A204.1 (cell line): ENCODE results near the gene ZCCHC9.
"Not testable (repeated sequence)": the region's sequence is repeated elsewhere in the genome, so short reads cannot be mapped to it uniquely, and the experiment has no call there.

Source experiments
- FAIRE-seq: peaks from 2 replicates; lab custom pipeline; 2012; peaks lifted over from hg19 to GRCh38; lab: Jason Lieb, UNC

The ZCCHC9 gene, protein sequence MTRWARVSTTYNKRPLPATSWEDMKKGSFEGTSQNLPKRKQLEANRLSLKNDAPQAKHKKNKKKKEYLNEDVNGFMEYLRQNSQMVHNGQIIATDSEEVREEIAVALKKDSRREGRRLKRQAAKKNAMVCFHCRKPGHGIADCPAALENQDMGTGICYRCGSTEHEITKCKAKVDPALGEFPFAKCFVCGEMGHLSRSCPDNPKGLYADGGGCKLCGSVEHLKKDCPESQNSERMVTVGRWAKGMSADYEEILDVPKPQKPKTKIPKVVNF

GRCh38 chr5:81301271-81302015 is at the start of gene ZCCHC9:
Gene ZCCHC9 (plus strand): TSS chr5:81301587. CDS start chr5:81304758, 3,171 bp downstream.
- FAIRE-seq = peak; percentile 87

DNA sequence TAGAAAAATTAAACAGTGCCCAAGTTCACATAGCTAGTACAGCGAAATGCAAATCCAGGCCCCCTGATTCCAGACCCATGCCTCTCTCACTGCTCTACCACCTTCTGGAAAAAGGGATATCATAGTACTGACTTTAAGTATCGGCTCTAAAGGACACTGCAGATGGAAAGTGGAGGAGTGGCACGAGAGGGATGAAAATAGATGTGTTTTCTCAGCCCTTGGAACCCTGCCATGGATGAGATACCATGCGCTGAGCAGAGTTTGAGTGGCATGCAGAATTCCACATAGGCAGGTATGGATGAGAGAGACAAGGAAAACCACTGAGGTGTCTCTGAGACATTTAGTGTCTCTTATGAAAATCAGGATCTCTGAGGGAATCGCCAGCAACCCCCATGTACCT is 49.5 kb upstream of the ZCCHC9 start:
- no peak for FAIRE-seq

DNA sequence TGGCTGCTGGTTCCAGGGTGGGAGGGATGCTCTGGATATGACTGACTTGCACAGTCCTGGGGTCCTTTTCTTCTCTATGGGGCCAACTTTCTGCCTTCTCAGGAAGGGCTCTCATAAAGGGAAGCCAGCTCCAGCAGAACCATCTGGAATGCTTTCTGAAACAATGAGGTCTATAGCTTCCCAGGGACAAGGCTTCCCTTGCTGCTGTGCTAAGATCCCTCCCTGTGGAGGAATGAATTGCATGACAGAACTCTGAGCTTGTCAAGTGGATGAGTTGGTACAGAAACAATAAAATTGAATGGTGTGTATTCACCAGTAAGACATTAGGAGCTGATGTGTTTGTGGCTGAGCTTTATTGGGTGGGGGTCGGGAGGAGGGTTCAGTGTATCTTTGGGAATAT is 48.5 kb upstream of the ZCCHC9 start:
- no peak for FAIRE-seq

DNA sequence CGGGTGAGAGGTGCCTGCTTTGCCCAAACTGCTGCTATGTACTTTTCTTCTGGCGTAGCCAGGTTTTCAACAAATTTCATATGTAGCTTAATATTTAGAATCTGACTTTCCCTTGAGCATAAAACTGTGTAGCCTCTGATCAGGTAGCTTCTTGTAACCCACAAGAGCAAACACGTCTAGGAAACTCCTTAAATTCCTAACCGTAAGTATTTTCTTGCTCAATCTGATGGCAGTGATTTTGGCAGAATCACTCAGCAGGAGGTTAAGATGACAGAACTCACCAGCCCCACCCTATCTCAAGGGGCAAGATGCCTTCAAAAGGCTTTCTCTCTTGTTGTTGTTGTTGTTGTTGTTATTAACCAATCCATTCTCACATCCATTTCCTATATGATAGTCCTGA is 47.5 kb upstream of the ZCCHC9 start:
- FAIRE-seq = no peak

- no peak for FAIRE-seq
Measured at GRCh38 chr5:81254886-81255559, 46.4 kb upstream of the ZCCHC9 start.

DNA sequence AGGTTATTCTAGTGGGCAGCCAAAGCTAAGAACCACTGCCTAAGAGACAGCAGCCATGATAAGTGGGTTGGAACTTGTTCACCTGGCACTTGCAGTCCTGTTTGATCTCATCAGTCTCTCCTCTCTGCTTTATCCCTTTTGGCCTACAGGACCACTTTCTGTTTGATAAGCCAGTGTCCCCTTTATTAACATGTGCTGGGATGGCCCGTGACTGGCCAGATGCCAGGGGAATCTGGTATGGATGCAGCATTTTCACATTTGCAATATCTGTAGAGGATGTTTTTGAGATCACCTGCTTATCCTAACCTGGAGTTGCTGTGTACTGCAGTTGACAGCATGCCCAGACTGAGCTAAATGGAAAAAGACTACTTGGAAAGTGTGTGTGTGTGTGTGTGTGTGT is 44.6 kb upstream of the ZCCHC9 start:
- no peak for FAIRE-seq

GRCh38 chr5:81262796-81263195 is 38.6 kb upstream of the ZCCHC9 start:
- FAIRE-seq = not testable (repeated sequence)

- FAIRE-seq = no peak
Measured at GRCh38 chr5:81265101-81265500, 36.3 kb upstream of the ZCCHC9 start.

GRCh38 chr5:81268521-81269196 is 32.7 kb upstream of the ZCCHC9 start:
- no peak for FAIRE-seq

DNA sequence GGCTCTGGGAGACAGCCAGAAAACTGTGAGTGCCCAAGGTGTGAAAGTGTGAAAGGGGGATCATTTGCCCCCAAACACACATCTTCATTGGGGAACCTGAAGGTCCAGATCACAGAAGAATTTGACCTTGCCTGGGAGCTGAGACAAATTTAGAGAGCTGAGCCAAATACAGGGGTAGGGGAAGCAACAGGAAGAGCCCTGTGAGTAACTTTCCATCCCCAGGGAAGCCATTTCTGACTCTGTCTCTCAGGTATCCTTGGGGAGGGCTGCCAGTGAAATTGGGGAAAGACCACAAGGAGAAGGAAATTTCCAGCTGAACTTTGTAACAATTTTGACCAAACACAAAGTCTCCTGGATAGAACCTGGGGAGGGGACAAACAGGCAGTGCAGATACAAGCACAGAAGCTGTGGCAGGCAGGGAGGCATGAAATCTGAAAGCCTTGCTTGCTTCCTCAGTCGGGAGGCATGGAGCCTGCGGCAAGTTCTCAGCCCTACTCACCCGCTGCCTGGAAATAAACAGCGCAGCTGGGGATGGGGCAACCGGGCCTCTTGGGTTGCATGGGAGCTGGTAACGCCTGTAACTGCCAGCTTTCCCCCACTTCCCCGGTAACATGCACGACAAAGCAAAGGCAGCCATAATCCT is 31.5 kb upstream of the ZCCHC9 start:
- no peak for FAIRE-seq

DNA sequence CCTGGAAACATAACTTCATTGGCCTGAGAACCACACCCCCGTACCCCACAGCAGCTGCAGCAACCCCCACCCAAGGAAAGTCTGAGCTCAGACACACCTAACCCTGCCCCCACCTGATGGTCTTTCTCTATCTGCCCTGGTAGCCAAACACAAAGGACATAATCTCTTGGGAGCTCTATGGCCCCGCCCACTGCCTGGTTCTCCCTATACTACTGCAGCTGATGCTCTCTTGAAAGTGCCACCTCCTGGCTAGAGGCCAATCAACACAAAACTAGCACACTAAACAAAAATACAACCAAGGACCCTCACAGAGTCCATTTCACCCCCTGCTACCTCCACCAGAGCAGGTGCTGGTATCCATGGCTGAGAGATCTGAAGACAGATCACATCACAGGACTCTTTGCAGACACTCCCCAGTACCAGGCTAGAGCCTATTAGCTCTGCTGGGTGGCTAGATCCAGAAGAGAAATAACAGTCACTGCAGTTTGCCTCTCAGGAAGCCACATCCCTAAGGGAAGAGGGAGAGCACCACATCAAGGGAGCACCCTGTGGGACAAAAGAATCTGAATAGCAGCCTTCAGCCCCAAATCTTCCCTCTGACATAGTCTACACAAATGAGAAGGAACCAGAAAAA is 30.9 kb upstream of the ZCCHC9 start:
- not testable (repeated sequence) for FAIRE-seq

GRCh38 chr5:81283976-81284375 is 17.4 kb upstream of the ZCCHC9 start:
- no peak for FAIRE-seq

- FAIRE-seq = no peak
Measured at GRCh38 chr5:81286059-81286617, 15.2 kb upstream of the ZCCHC9 start.

DNA sequence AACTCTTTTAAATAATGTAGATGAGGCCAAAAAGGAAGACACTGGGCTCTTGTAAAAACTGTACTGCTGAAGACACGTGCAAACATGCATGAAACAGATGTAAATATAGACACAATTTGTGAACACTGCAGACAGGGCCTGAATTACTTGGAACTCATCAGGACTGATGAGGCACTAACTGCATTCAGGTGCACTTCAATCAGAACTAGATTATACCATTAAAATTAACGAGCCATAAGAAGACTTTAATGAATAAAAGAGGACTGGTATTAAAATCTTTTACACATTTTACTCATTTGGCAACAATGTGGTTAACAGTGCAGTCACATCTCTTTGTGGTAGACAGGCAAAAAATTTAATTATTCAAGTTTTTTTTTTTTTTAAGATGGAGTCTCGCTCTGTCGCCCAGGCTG is 13.4 kb upstream of the ZCCHC9 start:
- FAIRE-seq = no peak

DNA sequence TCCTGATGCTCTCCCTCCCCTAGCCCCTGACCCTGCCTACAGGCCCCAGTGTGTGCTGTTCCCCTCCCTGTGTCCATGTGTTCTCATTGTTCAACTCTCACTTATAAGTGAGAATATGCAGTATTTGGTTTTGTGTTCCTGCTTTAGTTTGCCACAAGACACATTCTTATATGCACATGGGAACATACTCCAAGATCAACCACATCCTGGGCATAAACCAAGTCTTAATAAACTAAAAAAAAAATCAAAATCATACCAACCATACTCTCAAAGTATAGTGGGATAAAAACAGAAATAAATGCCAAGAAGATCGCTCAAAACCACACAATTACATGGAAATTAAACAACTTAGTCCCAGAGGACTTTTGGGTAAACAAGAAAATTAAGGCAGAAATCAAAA is 11.2 kb upstream of the ZCCHC9 start:
- no peak for FAIRE-seq

DNA sequence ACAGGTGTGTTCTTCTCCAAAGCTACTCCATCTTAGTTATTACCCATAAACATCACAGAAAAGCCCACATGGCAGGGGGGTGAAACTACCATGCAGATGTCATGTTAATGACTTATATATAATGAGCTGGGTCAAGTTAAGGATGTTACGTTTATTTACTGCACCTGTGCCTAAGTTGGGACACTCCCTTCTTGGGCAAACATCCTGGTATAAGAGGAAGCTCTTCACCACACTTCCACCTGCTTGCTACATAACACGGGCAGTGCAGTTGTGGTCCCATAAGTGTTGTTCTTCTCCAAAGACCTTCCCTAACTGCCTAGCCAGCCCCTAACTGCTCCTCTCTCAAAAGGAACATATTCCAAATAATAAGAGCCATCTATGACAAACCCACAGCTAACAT is 9.3 kb upstream of the ZCCHC9 start:
- no peak for FAIRE-seq

DNA sequence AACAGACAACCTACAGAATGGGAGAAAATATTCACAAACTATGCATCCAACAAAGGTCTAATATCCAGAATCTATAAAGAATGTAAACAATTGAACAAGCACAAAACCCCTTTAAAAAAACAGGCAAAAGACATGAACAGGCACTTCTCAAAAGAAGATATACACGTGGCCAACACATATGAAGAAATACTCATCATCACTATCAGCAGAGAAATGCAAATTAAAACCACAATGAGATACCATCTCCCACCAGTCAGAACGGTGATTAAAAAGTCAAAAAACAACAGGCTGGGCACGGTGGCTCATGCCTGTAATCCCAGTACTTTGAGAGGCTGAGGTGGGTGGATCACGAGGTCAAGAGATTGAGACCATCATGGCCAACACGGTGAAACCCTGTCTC is 7.4 kb upstream of the ZCCHC9 start:
- FAIRE-seq = not testable (repeated sequence)

DNA sequence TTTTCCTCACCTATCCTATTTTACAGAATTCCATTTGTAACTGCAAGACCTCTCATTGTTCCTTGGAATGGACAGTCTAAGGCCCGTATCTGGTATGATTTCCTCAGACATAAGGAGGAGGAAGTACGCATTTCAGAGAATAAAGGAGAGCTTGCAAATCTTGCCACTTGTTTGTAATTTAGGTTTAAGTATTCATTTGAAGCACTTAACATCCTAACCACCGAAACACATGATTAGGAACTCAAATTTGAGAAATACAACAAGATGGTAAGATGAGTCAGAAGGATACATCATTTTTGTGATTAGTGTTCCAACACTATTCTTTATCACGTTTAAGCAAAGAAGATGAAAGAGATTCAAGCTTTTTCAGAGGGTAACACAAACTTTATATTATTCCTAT is 3.9 kb upstream of the ZCCHC9 start:
- no peak for FAIRE-seq

DNA sequence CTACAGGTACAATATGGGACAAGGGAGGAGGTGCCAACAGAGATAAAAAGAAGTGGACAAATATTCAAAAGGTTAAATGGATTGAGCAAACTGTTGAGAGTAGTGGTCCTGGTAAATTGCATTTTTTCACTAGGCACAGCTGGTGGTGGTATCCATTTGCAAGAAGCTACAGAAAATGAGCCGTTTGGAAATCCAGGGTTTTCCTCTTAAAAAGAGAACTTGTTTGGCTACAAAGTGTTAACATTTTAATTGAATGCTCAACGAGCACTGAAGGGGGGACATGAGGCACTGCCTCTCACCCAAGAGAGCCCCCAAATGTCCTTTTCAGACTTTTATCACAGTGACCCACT is 491 bp upstream of the ZCCHC9 start:
- no peak for FAIRE-seq

GRCh38 chr5:81302596-81302995 is 1.2 kb downstream of the ZCCHC9 start:
- FAIRE-seq = no peak

DNA sequence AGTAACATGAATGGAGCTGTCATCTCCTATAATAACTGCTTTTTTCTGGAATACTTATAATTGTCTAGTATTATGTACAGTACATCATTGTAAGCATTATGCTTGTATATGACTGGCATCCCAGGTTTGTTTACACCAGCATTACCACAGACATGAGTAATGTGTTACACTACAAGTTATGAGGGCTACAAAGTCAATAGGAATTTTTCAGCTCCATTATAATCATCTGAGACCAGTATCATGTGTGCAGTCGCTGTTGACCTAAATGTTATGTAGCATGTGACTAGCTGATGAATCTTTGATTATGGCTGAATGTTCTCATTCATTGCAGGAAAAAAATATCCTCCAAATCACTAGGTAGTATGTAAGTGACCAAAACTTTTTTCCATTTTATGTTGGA is 2.2 kb downstream of the ZCCHC9 start:
- no peak for FAIRE-seq

DNA sequence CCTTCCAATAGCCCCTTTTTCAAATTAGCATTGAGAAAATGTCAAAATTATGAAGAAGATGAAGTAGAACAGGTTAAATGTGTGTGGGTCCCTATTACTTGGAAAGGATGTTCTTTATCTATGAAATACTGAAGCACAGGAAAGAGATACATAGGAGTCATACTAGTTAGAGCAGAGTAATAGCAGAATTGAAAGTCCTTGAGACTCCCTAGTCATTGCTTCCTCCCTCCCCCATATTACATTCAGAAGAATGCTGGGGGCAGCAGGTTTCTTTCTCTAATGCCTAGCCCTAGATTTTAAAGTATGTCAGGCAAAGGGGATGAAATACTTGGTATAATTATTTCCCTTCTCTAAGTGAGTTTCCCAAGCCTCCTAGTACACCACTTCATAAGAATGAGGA is 4.4 kb downstream of the ZCCHC9 start:
- FAIRE-seq = no peak
